IMR-90 (cell line): ENCODE results near the gene ZBTB40.

Experiments used
- BHLHE40 ChIP-seq: fragments of 150-350 bp; IDR thresholded peaks from 2 replicates; pipeline ENCODE4 v1.6.1; 2016; ENCODE audit warnings: mild to moderate bottlenecking, low read depth, low read length
- CHD1 ChIP-seq: IDR thresholded peaks from 2 replicates; pipeline ENCODE4 v1.6.1; 2012; ENCODE audit warnings: low read depth, low read length, improper control_type of control experiment
- POLR2A ChIP-seq: IDR thresholded peaks from 2 replicates; pipeline ENCODE4 v1.6.1; 2012; ENCODE audit warnings: mild to moderate bottlenecking, low read depth, low read length
- RAD21 ChIP-seq: IDR thresholded peaks from 2 replicates; pipeline ENCODE4 v1.6.1; 2012; ENCODE audit warnings: low read length, improper control_type of control experiment
- RFX5 ChIP-seq: IDR thresholded peaks from 2 replicates; pipeline ENCODE4 v1.8.0; 2012; ENCODE audit warnings: low read depth, mild to moderate bottlenecking, low read length, moderate library complexity
- TF ChIP-seq, protein P1 (sequence below): conservative IDR thresholded peaks from 2 replicates; pipeline ENCODE4 v1.5.1; 2012; ENCODE audit warnings: mild to moderate bottlenecking, low read depth, low read length, improper control_type of control experiment

DNA sequence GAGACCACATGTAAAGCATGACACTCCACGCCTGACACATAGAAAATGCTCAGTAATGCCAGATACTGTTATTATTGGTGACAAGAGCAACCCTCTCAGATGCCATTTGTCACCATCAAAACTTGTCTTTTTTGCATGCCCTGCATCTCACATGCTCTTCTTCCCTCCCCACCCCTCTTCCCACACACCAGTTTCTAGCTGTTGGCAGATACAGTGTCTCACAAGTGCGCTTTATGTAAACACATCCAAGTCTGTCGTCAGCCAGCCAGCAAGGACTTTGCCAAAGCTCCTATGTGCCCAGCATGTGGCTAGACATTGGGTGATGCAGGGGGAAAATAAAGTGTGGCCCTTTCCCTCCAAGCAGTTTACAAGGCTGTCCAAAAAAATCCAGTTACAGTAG lies 66.7 kb downstream of the ZBTB40 start:
- TF ChIP-seq RFX5 (no peak), BHLHE40 (no peak), CHD1 (no peak), POLR2A (no peak), RAD21 (no peak)
- TF ChIP-seq, protein P1, sequence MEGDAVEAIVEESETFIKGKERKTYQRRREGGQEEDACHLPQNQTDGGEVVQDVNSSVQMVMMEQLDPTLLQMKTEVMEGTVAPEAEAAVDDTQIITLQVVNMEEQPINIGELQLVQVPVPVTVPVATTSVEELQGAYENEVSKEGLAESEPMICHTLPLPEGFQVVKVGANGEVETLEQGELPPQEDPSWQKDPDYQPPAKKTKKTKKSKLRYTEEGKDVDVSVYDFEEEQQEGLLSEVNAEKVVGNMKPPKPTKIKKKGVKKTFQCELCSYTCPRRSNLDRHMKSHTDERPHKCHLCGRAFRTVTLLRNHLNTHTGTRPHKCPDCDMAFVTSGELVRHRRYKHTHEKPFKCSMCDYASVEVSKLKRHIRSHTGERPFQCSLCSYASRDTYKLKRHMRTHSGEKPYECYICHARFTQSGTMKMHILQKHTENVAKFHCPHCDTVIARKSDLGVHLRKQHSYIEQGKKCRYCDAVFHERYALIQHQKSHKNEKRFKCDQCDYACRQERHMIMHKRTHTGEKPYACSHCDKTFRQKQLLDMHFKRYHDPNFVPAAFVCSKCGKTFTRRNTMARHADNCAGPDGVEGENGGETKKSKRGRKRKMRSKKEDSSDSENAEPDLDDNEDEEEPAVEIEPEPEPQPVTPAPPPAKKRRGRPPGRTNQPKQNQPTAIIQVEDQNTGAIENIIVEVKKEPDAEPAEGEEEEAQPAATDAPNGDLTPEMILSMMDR = no peak
